PC-3 (cell line): ENCODE measurements around the gene KYAT1. TPM values are rescaled to one million over a fixed set of nuclear protein-coding genes. Genes with fewer than 3 reads are reported as not detected.

Experiments
- ATAC-seq: fragments of 200-7000 bp; cut with Tn5 transposase; 2 replicates; pipeline ENCODE4 v1.9.1; 2020; ENCODE audit warnings: mild to moderate bottlenecking, moderate library complexity
- BruUV-seq: library from RNA; stranded (reverse); fragments of 400-500 nt; replicated peaks from 2 replicates; lab custom pipeline; 2021; lab: Mats Ljungman, UMichigan
- CTCF ChIA-PET: fragments of 300-600 bp; sonication (Branson Sonifier 250); formaldehyde crosslinking; loops from one replicate; lab custom pipeline; 2022; ENCODE audit warnings: antibody characterized with exemption; lab: Charles Lee
- POLR2A ChIA-PET: fragments of 300-600 bp; sonication (Branson Sonifier 250); formaldehyde crosslinking; loops from one replicate; lab custom pipeline; 2022; ENCODE audit warnings: antibody characterized with exemption; ENCODE audit not compliant: unreplicated experiment; lab: Charles Lee
- DNase-seq: peaks from one replicate; pipeline ENCODE4 v3.0.0-alpha.2; 2015
- H2AFZ ChIP-seq: fragments of 300-600 bp; sonication (generic); 2 replicates; pipeline ENCODE4 v1.6.0; 2016; ENCODE audit warnings: antibody characterized with exemption, low read length
- H3F3A ChIP-seq: fragments of 300-600 bp; sonication (generic); one replicate; pipeline ENCODE4 v1.6.0; 2017; ENCODE audit warnings: antibody characterized with exemption, low read length, control low read depth, mild to moderate bottlenecking; ENCODE audit not compliant: unreplicated experiment
- H3K27ac ChIP-seq: fragments of 300-600 bp; sonication (generic); 2 replicates; pipeline ENCODE4 v1.5.1; 2016; ENCODE audit warnings: mild to moderate bottlenecking, low read length
- H3K27me3 ChIP-seq: fragments of 300-600 bp; sonication (generic); 2 replicates; pipeline ENCODE4 v1.6.1; 2016; ENCODE audit warnings: low read length, mixed read lengths
- H3K36me3 ChIP-seq: fragments of 300-600 bp; sonication (generic); 2 replicates; pipeline ENCODE4 v1.6.1; 2016; ENCODE audit warnings: low read depth, mixed run types, low read length, mixed read lengths
- H3K4me1 ChIP-seq: fragments of 300-600 bp; sonication (generic); 2 replicates; pipeline ENCODE4 v1.5.1; 2016; ENCODE audit warnings: low read length; ENCODE audit not compliant: insufficient read depth
- H3K4me2 ChIP-seq: fragments of 300-600 bp; sonication (generic); 2 replicates; pipeline ENCODE4 v1.6.0; 2016; ENCODE audit warnings: low read length
- H3K4me3 ChIP-seq: fragments of 300-600 bp; sonication (generic); 2 replicates; pipeline ENCODE4 v1.5.1; 2016; ENCODE audit warnings: mild to moderate bottlenecking, low read length, mixed read lengths
- H3K79me2 ChIP-seq: fragments of 300-600 bp; sonication (generic); 2 replicates; pipeline ENCODE4 v1.6.1; 2017; ENCODE audit warnings: low read length, mixed read lengths
- H3K9ac ChIP-seq: fragments of 300-600 bp; sonication (generic); 2 replicates; pipeline ENCODE4 v1.6.0; 2016; ENCODE audit warnings: mild to moderate bottlenecking, low read length
- H3K9me2 ChIP-seq: fragments of 300-600 bp; sonication (generic); replicated peaks from 2 replicates; pipeline ENCODE4 v1.6.1; 2016; ENCODE audit warnings: mixed run types, low read length, mixed read lengths
- H3K9me3 ChIP-seq: fragments of 300-600 bp; sonication (generic); 2 replicates; pipeline ENCODE4 v1.6.1; 2016; ENCODE audit warnings: low read length, mixed read lengths
- H4K20me1 ChIP-seq: fragments of 300-600 bp; sonication (generic); 2 replicates; pipeline ENCODE4 v1.6.1; 2016; ENCODE audit warnings: low read length, mixed read lengths
- EZH2 ChIP-seq: fragments of 300-600 bp; sonication (generic); IDR thresholded peaks from one replicate; pipeline ENCODE4 v1.6.1; 2017; ENCODE audit warnings: antibody characterized with exemption, mild to moderate bottlenecking, low read length; ENCODE audit not compliant: unreplicated experiment
- EZH2phosphoT487 ChIP-seq: fragments of 300-600 bp; sonication (generic); IDR thresholded peaks from 2 replicates; pipeline ENCODE4 v1.6.1; 2018; ENCODE audit warnings: mild to moderate bottlenecking, antibody characterized with exemption, low read length, borderline replicate concordance
- intact Hi-C: fragments of 100-400 bp; cut with micrococcal nuclease; formaldehyde crosslinking; loops from 2 replicates; pipeline ENCODE4 v1.9.0; 2023
- total RNA-seq: library from RNA; depleted of rRNA; stranded (reverse); fragments of >200 nt; gene quantifications from 2 replicates; pipeline ENCODE4 v1.2.3, GENCODE V29; 2014
- TF ChIP-seq, protein P1 (sequence below): fragments of 300-600 bp; sonication (generic); conservative IDR thresholded peaks from 2 replicates; pipeline ENCODE4 v1.5.1; 2017; ENCODE audit warnings: antibody characterized with exemption, low read depth, mild to moderate bottlenecking, low read length

The KYAT1 gene
- total RNA-seq, 1 experiment from 2014 or later = 7.4 TPM

GRCh38 chr9:128833696-128834095, 48.1 kb downstream of the KYAT1 start:
- Histone ChIP-seq H4K20me1 (no peaks in the 10 kb centered on the region), H3K9me3 (no peaks in the 10 kb centered on the region), H3K79me2 (peaks cover 7% of the 10 kb centered on the region), H3K9ac (no peak overlapping the region), H3K4me2 (no peak overlapping the region), H3K4me3 (no peak overlapping the region), H3K27ac (no peak overlapping the region), H2AFZ (no peak overlapping the region), H3F3A (no peaks in the 10 kb centered on the region), H3K4me1 (peaks cover 6% of the 10 kb centered on the region), H3K36me3 (no peaks in the 10 kb centered on the region), H3K27me3 (no peaks in the 10 kb centered on the region), H3K9me2 (no peaks in the 10 kb centered on the region)
- BruUV-seq = no TSS peak
- POLR2A ChIA-PET = no interaction called here
- CTCF ChIA-PET = no interaction called here
- DNase-seq (no peak), ATAC-seq (no peak)
- intact Hi-C loops = no loop called here
- TF ChIP-seq, protein P1, sequence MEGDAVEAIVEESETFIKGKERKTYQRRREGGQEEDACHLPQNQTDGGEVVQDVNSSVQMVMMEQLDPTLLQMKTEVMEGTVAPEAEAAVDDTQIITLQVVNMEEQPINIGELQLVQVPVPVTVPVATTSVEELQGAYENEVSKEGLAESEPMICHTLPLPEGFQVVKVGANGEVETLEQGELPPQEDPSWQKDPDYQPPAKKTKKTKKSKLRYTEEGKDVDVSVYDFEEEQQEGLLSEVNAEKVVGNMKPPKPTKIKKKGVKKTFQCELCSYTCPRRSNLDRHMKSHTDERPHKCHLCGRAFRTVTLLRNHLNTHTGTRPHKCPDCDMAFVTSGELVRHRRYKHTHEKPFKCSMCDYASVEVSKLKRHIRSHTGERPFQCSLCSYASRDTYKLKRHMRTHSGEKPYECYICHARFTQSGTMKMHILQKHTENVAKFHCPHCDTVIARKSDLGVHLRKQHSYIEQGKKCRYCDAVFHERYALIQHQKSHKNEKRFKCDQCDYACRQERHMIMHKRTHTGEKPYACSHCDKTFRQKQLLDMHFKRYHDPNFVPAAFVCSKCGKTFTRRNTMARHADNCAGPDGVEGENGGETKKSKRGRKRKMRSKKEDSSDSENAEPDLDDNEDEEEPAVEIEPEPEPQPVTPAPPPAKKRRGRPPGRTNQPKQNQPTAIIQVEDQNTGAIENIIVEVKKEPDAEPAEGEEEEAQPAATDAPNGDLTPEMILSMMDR = no peak

- H3K4me1 ChIP-seq = peaks cover 9% of the 10 kb centered on the region
- no TSS peak for BruUV-seq
- peak within 1 kb of the TSS; percentile 65 for H2AFZ ChIP-seq
- no peaks in the 10 kb centered on the region for H3K9me3 ChIP-seq
- no peaks in the 10 kb centered on the region for H4K20me1 ChIP-seq
- POLR2A ChIA-PET = interaction anchor here (0.6 kb wide), 1 partner anchor 14 kb away, joined by 5 read pairs; no protein-coding TSS in a partner anchor
- peak; percentile 97 for ATAC-seq
- peak within 1 kb of the TSS; percentile 89 for H3K9ac ChIP-seq
- H3K4me3 ChIP-seq = peak within 1 kb of the TSS; percentile 98
- TF ChIP-seq EZH2phosphoT487 (no peak), EZH2 (no peak)
- TF ChIP-seq, protein P1 = no peak
- H3K4me2 ChIP-seq = peak within 1 kb of the TSS; percentile 100
- DNase-seq = peak; percentile 95
- no peaks in the 10 kb centered on the region for H3K27me3 ChIP-seq
- CTCF ChIA-PET = interaction anchor here (0.6 to 1.1 kb wide), 4 partner anchors 12 to 332 kb away, joined by 4 to 6 read pairs (median 4); partner anchors contain the start of gene ENDOG
- H3K9me2 ChIP-seq = no peaks in the 10 kb centered on the region
- no peaks in the 10 kb centered on the region; the same call in 1 of the 2 replicates for H3K36me3 ChIP-seq
- H3F3A ChIP-seq = no peaks in the 10 kb centered on the region
- intact Hi-C loops = no loop called here
- no peak within 1 kb of the TSS for H3K27ac ChIP-seq
- H3K79me2 ChIP-seq = peaks cover 17% of the 10 kb centered on the region
These were observed 52.1 kb downstream of the KYAT1 start, which contains the start of gene SPOUT1 for GRCh38 chr9:128829477-128830251. SPOUT1 (minus strand) TSS chr9:128829794; CDS start chr9:128829780, 14 bp downstream.
